ENCODE measurements around the gene SPATA20. TPM values are rescaled to one million over a fixed set of nuclear protein-coding genes. Genes with fewer than 3 reads are reported as not detected.

The SPATA20 gene
- total and polyA plus RNA-seq, 9 donors, result 43.5 to 81.2 (median 60.5) TPM

DNA sequence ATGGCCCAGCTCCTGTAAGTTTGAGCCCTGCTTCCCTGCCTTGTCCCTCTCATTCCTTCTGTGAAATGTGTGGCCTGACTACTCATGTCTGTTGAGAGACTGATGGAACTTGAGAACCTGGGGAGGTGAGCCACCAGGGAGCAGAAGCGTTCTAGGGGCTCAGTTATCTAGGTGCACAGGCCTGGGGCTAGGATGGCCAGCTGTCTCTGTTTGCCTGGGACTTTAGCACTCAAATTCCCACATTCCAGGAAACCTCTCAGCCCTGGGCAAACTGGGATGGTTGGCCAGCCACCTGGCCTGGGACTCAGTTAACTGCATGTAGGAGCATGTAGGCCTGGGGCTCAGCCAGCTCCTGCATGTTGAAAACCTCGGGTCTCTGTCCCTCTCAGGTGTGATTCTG lies 23.8 kb upstream of the SPATA20 start:
- intact Hi-C loops (cut with DNase I), result no loop called here
- H3K9me3 ChIP-seq, result no peaks in the 10 kb centered on the region

DNA sequence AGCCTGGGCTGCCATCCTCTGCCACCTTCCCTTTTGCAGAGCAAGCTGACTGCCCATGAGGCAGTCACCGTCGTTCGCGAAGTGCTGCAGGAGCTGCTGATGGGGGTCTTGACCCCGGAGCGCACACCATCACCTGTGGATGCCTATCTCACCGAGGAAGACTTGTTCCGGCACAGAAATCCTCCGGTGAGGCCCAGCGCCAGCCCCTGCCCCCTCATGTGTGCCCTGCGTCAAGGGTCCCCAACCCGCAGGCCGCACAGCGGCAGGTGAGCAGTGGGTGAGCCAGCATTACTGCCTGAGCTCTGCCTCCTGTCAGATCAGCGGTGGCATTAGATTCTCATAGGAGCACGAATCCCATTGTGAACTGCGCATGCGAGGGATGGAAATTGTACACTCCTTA lies 22.1 kb upstream of the SPATA20 start:
- TF ChIP-seq EP300 (IDR thresholded peaks at IDR 0.05) (no peak), POLR2A (IDR thresholded peaks at IDR 0.05) (no peak)
- TF ChIP-seq, protein P1, sequence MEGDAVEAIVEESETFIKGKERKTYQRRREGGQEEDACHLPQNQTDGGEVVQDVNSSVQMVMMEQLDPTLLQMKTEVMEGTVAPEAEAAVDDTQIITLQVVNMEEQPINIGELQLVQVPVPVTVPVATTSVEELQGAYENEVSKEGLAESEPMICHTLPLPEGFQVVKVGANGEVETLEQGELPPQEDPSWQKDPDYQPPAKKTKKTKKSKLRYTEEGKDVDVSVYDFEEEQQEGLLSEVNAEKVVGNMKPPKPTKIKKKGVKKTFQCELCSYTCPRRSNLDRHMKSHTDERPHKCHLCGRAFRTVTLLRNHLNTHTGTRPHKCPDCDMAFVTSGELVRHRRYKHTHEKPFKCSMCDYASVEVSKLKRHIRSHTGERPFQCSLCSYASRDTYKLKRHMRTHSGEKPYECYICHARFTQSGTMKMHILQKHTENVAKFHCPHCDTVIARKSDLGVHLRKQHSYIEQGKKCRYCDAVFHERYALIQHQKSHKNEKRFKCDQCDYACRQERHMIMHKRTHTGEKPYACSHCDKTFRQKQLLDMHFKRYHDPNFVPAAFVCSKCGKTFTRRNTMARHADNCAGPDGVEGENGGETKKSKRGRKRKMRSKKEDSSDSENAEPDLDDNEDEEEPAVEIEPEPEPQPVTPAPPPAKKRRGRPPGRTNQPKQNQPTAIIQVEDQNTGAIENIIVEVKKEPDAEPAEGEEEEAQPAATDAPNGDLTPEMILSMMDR (IDR thresholded peaks at IDR 0.05), result no peak
- DNase-seq, result no peak
- intact Hi-C loops (cut with DNase I), result no loop called here
- 91 to 94% (median 91%) methylated on average over 18 of the region's 18 CpGs for WGBS, 3 donors
- Histone ChIP-seq H3K4me3 (no peak overlapping the region), H3K4me1 (ENCODE audit: insufficient read depth) (peaks cover 1% of the 10 kb centered on the region), H3K27ac (no peak overlapping the region), H3K36me3 (no peaks in the 10 kb centered on the region), H3K27me3 (no peaks in the 10 kb centered on the region), H3K9me3 (no peaks in the 10 kb centered on the region)

More for the DNA sequence above, 23.8 kb upstream of the SPATA20 start:
- Histone ChIP-seq H3K36me3 (no peaks in the 10 kb centered on the region), H3K4me3 (no peak overlapping the region), H3K27me3 (no peaks in the 10 kb centered on the region), H3K4me1 (ENCODE audit: insufficient read depth) (peaks cover 12% of the 10 kb centered on the region), H3K27ac (no peak overlapping the region)
- no peak for DNase-seq
- 85 to 88% (median 87%) methylated on average over 2 of the region's 2 CpGs for WGBS, 3 donors
- TF ChIP-seq EP300 (IDR thresholded peaks at IDR 0.05), result no peak

DNA sequence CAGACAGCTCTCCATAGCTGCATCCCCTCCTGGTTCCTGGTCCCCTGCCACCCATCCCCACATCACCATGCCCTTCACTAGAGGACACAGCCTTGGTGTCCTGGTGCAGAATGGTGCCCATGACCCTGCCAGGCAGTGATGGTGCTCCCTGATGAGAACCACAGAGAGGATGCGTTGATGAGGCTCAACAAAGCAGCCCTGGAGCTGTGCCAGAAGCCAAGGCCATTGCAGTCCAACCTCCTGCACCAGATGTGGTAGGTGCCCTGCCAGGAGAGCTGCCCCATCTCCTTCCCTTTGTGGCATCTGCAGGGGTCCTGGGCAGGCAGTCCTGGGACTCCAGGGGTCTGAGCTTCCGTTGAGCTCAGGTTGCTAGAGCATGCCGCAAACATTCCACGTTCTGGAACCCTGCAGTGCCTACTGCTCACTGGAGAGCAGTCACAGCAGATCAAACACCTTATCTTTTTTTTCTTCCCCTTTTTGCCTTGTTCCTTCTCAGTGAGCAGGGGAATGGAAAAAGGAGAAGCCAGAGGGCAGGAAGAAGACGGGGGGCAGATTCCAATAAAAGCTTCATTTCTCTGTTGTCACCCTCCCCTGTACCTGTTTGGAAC lies 19.7 kb upstream of the SPATA20 start:
- no peaks in the 10 kb centered on the region for H3K9me3 ChIP-seq
- H3K27me3 ChIP-seq, result no peaks in the 10 kb centered on the region
- no peak overlapping the region for H3K4me3 ChIP-seq
- no peak overlapping the region for H3K27ac ChIP-seq
- TF ChIP-seq, protein P1 (IDR thresholded peaks at IDR 0.05), result no peak
- TF ChIP-seq EP300 (IDR thresholded peaks at IDR 0.05) (no peak), POLR2A (IDR thresholded peaks at IDR 0.05) (no peak)
- H3K36me3 ChIP-seq, result no peaks in the 10 kb centered on the region
- intact Hi-C loops (cut with DNase I), result no loop called here
- DNase-seq, result peak in 1 of 5 donors; percentile 52
- no peaks in the 10 kb centered on the region for H3K4me1 ChIP-seq (ENCODE audit: insufficient read depth)
- WGBS, 3 donors, result 56 to 65% (median 60%) methylated on average over 5 of the region's 5 CpGs

DNA sequence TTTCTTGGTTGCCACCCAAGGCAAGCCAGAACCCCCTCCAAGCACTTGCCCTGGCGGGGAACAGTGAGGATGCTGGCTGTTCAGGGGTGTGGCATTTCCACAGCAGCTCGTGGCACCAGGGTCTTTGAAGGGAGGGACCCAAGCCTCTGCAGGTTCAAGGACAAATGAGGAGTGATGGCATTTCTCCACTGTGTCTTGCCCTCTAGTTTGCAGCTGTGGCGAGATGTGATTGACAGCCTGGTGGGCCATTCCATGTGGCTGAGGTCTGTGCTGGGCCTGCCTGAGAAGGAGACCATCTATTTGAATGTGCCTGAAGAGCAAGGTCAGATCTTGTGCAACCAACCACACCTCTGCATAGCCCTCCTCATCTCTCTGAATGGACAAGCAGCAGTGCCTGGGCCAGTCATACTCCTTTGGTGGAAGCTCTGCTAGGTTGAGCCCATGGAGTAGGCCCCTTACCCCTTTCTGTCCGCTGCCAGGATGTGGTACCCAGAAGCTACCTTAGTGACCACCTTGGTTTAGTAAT lies 19.0 kb upstream of the SPATA20 start:
- Histone ChIP-seq H3K4me3 (no peak overlapping the region), H3K4me1 (ENCODE audit: insufficient read depth) (peaks cover 2% of the 10 kb centered on the region), H3K36me3 (no peaks in the 10 kb centered on the region), H3K27me3 (no peaks in the 10 kb centered on the region), H3K27ac (no peak overlapping the region), H3K9me3 (no peaks in the 10 kb centered on the region)
- no peak for DNase-seq
- TF ChIP-seq EP300 (IDR thresholded peaks at IDR 0.05) (no peak), POLR2A (IDR thresholded peaks at IDR 0.05) (no peak)
- TF ChIP-seq, protein P1 (IDR thresholded peaks at IDR 0.05), result no peak
- WGBS, 3 donors, result 47 to 50% (median 48%) methylated on average over 4 of the region's 4 CpGs
- intact Hi-C loops (cut with DNase I), result no loop called here

DNA sequence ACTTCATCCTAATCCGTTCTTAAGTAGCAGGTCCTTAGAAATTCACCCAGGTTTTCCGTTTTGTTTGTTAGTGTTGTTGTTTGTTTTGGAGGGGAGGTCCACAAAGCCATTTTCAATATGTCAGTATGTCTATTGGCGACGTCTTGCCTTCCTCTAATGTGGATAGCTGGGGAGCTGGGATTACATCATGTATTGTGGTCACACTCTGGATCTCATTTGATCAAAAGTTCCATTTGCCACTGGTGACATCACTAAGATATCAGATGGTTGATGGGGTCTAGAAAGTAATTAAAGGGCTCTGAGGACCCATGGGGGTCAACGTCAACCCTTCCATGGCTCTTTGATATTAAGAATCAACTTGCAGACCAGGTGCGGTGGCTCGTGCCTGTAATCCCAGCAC lies 17.1 kb upstream of the SPATA20 start:
- Histone ChIP-seq H3K4me3 (no peak overlapping the region), H3K27me3 (no peaks in the 10 kb centered on the region), H3K4me1 (ENCODE audit: insufficient read depth) (peaks cover 9% of the 10 kb centered on the region), H3K9me3 (no peaks in the 10 kb centered on the region), H3K36me3 (no peaks in the 10 kb centered on the region), H3K27ac (no peak overlapping the region)
- TF ChIP-seq POLR2A (IDR thresholded peaks at IDR 0.05), result no peak
- TF ChIP-seq, protein P1 (IDR thresholded peaks at IDR 0.05), result no peak
- no peak for TF ChIP-seq EP300 (IDR thresholded peaks at IDR 0.05)
- intact Hi-C loops (cut with DNase I), result loop anchor here in 2 of 4 donors (10.0 kb wide), 1 partner anchor 45 kb away; no protein-coding TSS in a partner anchor
- DNase-seq, result no peak
- 93 to 94% (median 93%) methylated on average over 7 of the region's 7 CpGs for WGBS, 3 donors

Data from ovary (tissue), 9 donors.